ENCODE results near the gene OR5AK2. TPM values are rescaled to one million over a fixed set of nuclear protein-coding genes. Genes with fewer than 3 reads are reported as not detected.

OR5AK2 gene
- not detected in 2 replicates for total RNA-seq

GRCh38 chr11:56988614-56989013 is at the start of gene OR5AK2:
Gene OR5AK2, plus strand, starts transcription at chr11:56988914. Its CDS starts 0 bp downstream, at chr11:56988914.

Other genes starting within 250 kb of the OR5AK2 start
- gene OR9G4, start 240.2 kb upstream of the OR5AK2 start, total RNA-seq = not detected in 2 replicates
- gene LRRC55, start 193.0 kb downstream of the OR5AK2 start, total RNA-seq = not detected in 2 replicates
- not detected in 2 replicates for gene APLNR, start 248.3 kb downstream of the OR5AK2 start, total RNA-seq

Data from nasal cavity respiratory epithelium epithelial cell of viscerocranial mucosa (primary cell).